Kidney (tissue), 14 donors: Measurements from ENCODE around the gene CCDC28B. TPM values are rescaled to one million over a fixed set of nuclear protein-coding genes. Genes with fewer than 3 reads are reported as not detected.

ENCODE experiments used
- DNase-seq, 5 donors: peaks; one replicate each; pipeline ENCODE4 v3.0.0-alpha.2; 2013 to 2020
- FAIRE-seq: peaks from 2 replicates; lab custom pipeline; 2012; peaks lifted over from hg19 to GRCh38; lab: Jason Lieb, UNC
- H3K27ac ChIP-seq, 2 donors: one replicate each; pipeline ENCODE4 v1.7.0; 2013; ENCODE audit warnings: low read depth in 2 of 2, low read length in 2 of 2, inconsistent platforms in 1 of 2
- H3K27me3 ChIP-seq: one replicate; pipeline ENCODE4 v1.7.1; 2013; ENCODE audit warnings: low read length, inconsistent platforms; ENCODE audit not compliant: control insufficient read depth, insufficient read depth
- H3K36me3 ChIP-seq, 3 donors: one replicate each; pipeline versions ENCODE4 v1.7.0 to v1.7.1; 2013; ENCODE audit warnings: low read length in 3 of 3, control low read depth in 1 of 3, inconsistent platforms in 1 of 3; ENCODE audit not compliant: insufficient read depth in 3 of 3, control insufficient read depth in 2 of 3
- H3K4me1 ChIP-seq, 3 donors: one replicate each; pipeline versions ENCODE4 v1.7.0 to v1.7.1; 2013; ENCODE audit warnings: low read length in 3 of 3, inconsistent platforms in 1 of 3, low read depth in 1 of 3; ENCODE audit not compliant: control insufficient read depth in 2 of 3, insufficient read depth in 2 of 3
- H3K4me3 ChIP-seq, 3 donors: one replicate each; pipeline versions ENCODE4 v1.7.0 to v1.8.1; 2013; ENCODE audit warnings: low read length in 3 of 3, control low read depth in 1 of 3, inconsistent platforms in 1 of 3
- H3K9ac ChIP-seq, 3 donors: one replicate each; pipeline versions ENCODE4 v1.7.0 to v1.7.1; 2013; ENCODE audit warnings: low read length in 3 of 3, control low read depth in 1 of 3, inconsistent platforms in 1 of 3
- H3K9me3 ChIP-seq, 3 donors: one replicate each; pipeline versions ENCODE4 v1.7.0 to v1.7.1; 2013; ENCODE audit warnings: low read length in 3 of 3, control low read depth in 1 of 3, inconsistent platforms in 1 of 3; ENCODE audit not compliant: control insufficient read depth in 2 of 3, insufficient read depth in 1 of 3
- CTCF ChIP-seq: IDR thresholded peaks from 3 replicates; pipeline ENCODE4 v1.5.1; 2012; ENCODE audit warnings: mild to moderate bottlenecking, moderate library complexity, borderline replicate concordance; ENCODE audit not compliant: insufficient read depth; ENCODE audit errors: extremely low read depth
- intact Hi-C: fragments of 100-400 bp; cut with DNase I; formaldehyde crosslinking; loops from one replicate; pipeline ENCODE4 v1.11.1; 2022
- polyA plus RNA-seq: library from polyadenylated mRNA; stranded (reverse); fragments of 350-450 nt; fragmentation: Illumina TruSeq; extraction: RNeasy Lipid Tissue Mini Kit (QIAGEN cat#74804); gene quantifications from one replicate; pipeline ENCODE4 v1.2.3, GENCODE V29; 2014; ENCODE audit warnings: low read depth, low replicate concordance; ENCODE audit not compliant: insufficient read depth
- total RNA-seq: library from RNA; stranded (reverse); fragmentation: NEBNext Ultra II Directional; extraction: Animal tissue kit (Norgen Biotek cat#: 25700); gene quantifications from one replicate; pipeline ENCODE4 v1.2.1, GENCODE V29; 2021
- donor health status: control.
- donor health status: control.
- donor health status: control.
- donor health status: control.
- donor health status: control.
- donor health status: DM: yes; HTN: yes; CAD: no.
- donor health status: Normal renal cell carcinoma (clear cell type).

CCDC28B gene
- total and polyA plus RNA-seq, 2 donors from 2014 or later: 4.0 to 25.4 TPM

GRCh38 chr1:32179443-32180185 lies 20.8 kb upstream of the CCDC28B start, which contains the start of gene TXLNA:
TSS of gene TXLNA (plus strand) at chr1:32179675. CDS start at chr1:32180346, 671 bp downstream.
- no peaks in the 10 kb centered on the region for H3K9me3 ChIP-seq
- H3K9ac ChIP-seq: peak within 1 kb of the TSS; percentile 71 to 94 (median 82)
- peaks cover 5 to 22% (median 19%) of the 10 kb centered on the region in 3 donors for H3K4me1 ChIP-seq
- H3K27ac ChIP-seq: peak within 1 kb of the TSS; percentile 97 to 98
- peaks cover 0 to 15% (median 8%) of the 10 kb centered on the region in 3 donors for H3K36me3 ChIP-seq
- DNase-seq: peak; percentile 94 to 99 (median 96)
- no peak for FAIRE-seq
- no peak for TF ChIP-seq CTCF
- intact Hi-C loops: no loop called here
- no peaks in the 10 kb centered on the region for H3K27me3 ChIP-seq
- H3K4me3 ChIP-seq: peak within 1 kb of the TSS; percentile 62 to 81 (median 73)

- no peaks in the 10 kb centered on the region for H3K9me3 ChIP-seq
- peak overlapping the region; percentile 49 to 76 (median 62) for H3K4me3 ChIP-seq
- H3K36me3 ChIP-seq: peaks cover 0 to 19% (median 9%) of the 10 kb centered on the region in 3 donors
- FAIRE-seq (no peak), DNase-seq (peak; percentile 54 to 88 (median 64))
- H3K4me1 ChIP-seq: peaks cover 5 to 22% (median 19%) of the 10 kb centered on the region in 3 donors
- H3K27me3 ChIP-seq: no peaks in the 10 kb centered on the region
- H3K27ac ChIP-seq: peak overlapping the region; percentile 97 to 98
- no peak for TF ChIP-seq CTCF
- H3K9ac ChIP-seq: peak overlapping the region; percentile 35 to 94 (median 82)
- intact Hi-C loops: no loop called here
Measured at GRCh38 chr1:32180186-32181060, 20.0 kb upstream of the CCDC28B start.

- no peaks in the 10 kb centered on the region for H3K9me3 ChIP-seq
- intact Hi-C loops: no loop called here
- H3K9ac ChIP-seq: peak overlapping the region in 2 of 3 donors; percentile 14 to 94
- peak overlapping the region in 1 of 2 donors; percentile 49 for H3K27ac ChIP-seq
- peaks cover 0 to 23% (median 9%) of the 10 kb centered on the region in 3 donors for H3K36me3 ChIP-seq
- no peak for FAIRE-seq
- peak overlapping the region in 2 of 3 donors; percentile 62 to 76 for H3K4me3 ChIP-seq
- no peaks in the 10 kb centered on the region for H3K27me3 ChIP-seq
- DNase-seq: no peak
- no peak for TF ChIP-seq CTCF
- H3K4me1 ChIP-seq: peaks cover 5 to 22% (median 19%) of the 10 kb centered on the region in 3 donors
Measured at GRCh38 chr1:32181065-32181464, 19.3 kb upstream of the CCDC28B start.
